ENCODE results near the gene TYW1B. TPM values are rescaled to one million over a fixed set of nuclear protein-coding genes. Genes with fewer than 3 reads are reported as not detected.
"Not testable (repeated sequence)": the region's sequence is repeated elsewhere in the genome, so short reads cannot be mapped to it uniquely, and the experiment has no call there.

The TYW1B gene
- total and polyA plus RNA-seq, 4 donors: 1.0 to 3.8 (median 2.1) TPM

DNA sequence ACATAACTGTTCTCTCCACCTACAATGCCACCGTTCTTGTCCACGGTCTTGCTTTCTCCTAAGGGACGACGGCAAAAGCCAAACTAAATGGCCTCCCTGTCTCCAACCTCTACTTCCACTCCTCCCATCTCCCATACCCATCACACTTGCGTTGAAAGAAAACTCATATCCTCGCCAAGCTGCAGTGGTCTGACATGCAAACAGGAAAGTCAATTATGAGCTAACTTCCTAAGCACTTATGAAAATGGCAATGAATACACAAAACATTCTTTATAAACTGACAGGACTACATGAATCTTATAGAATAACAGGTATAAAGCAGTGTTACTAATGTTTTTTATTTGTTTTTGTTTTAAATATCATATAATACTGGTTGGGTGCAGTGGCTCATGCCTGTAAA lies 46.4 kb downstream of the TYW1B start:
- Histone ChIP-seq H3K36me3 (ENCODE audit: control insufficient read depth in 1 of 2, insufficient read depth in 2 of 2, low read length in 1 of 2) (no peaks in the 10 kb centered on the region), H3K4me3 (ENCODE audit: low read length in 2 of 2) (no peak overlapping the region), H3K27ac (ENCODE audit: low read depth in 1 of 2, low read length in 2 of 2) (no peak overlapping the region), H3K4me1 (ENCODE audit: control insufficient read depth in 1 of 2, insufficient read depth in 2 of 2, low read length in 2 of 2) (no peaks in the 10 kb centered on the region), H3K27me3 (ENCODE audit: control insufficient read depth in 1 of 2, insufficient read depth in 2 of 2, low read length in 1 of 2) (no peaks in the 10 kb centered on the region), H3K9me3 (ENCODE audit: control insufficient read depth, low read length) (no peaks in the 10 kb centered on the region)
- ATAC-seq (ENCODE audit: low FRiP score) (no peak), DNase-seq (no peak)
- WGBS, 2 donors: 86 to 91% methylated on average over 6 of the region's 6 CpGs
- intact Hi-C loops (cut with DNase I): no loop called here

DNA sequence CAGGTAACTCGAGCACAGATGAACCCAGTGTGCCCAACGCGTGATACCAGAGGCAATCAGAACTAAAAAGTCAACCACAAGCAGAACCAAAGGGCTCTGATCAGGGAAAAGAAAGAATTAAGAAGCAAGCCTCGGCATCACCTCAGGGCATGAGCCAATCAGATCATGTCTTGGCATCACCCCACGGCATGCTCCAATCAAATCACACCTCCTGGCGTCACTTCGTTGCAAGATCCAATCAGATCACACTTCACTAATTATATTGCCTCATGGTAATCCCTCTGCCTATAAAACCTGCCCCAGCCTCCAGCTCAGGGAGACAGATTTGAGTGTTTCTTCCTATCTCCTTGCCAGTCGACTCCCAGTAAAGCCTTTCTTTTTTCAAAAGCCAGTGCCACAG lies 46.8 kb downstream of the TYW1B start:
- WGBS, 2 donors: 94 to 97% methylated on average over 8 of the region's 8 CpGs
- Histone ChIP-seq H3K27ac (ENCODE audit: low read depth in 1 of 2, low read length in 2 of 2) (no peak overlapping the region), H3K4me3 (ENCODE audit: low read length in 2 of 2) (no peak overlapping the region), H3K27me3 (ENCODE audit: control insufficient read depth in 1 of 2, insufficient read depth in 2 of 2, low read length in 1 of 2) (no peaks in the 10 kb centered on the region), H3K36me3 (ENCODE audit: control insufficient read depth in 1 of 2, insufficient read depth in 2 of 2, low read length in 1 of 2) (no peaks in the 10 kb centered on the region), H3K4me1 (ENCODE audit: control insufficient read depth in 1 of 2, insufficient read depth in 2 of 2, low read length in 2 of 2) (no peaks in the 10 kb centered on the region), H3K9me3 (ENCODE audit: control insufficient read depth, low read length) (no peaks in the 10 kb centered on the region)
- intact Hi-C loops (cut with DNase I): no loop called here
- DNase-seq: no peak
- ATAC-seq (ENCODE audit: low FRiP score): no peak

DNA sequence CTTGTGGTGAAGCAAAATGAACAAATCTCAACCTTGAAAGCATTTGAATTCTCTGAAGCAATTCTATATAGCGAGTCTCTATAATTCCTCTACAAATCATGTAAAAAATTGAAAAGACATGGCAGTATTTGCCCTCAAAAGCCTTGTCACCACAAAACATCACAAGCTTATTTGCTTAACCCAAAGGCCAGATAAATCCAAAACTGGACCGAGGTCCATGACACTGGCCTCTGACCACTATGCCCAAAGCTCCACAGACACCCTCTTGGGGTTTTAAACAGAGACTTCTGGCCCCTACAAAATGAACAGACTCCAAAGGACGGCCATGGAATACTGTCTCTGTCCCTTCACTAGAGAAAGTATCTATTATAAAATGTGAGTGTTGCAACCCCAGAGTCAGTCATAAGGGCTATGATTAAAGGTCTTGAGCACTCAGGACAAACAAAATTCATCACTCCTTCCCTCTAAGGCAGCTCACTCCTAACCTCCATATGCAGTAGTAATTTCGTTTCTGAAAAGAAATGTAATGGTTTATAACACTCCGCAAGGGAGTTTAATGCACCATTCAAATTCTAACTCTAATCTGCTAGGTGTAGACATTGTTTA lies 47.6 kb downstream of the TYW1B start:
- H3K4me3 ChIP-seq (ENCODE audit: low read length in 2 of 2); H3K4me1 ChIP-seq (ENCODE audit: control insufficient read depth in 1 of 2, insufficient read depth in 2 of 2, low read length in 2 of 2); DNase-seq; H3K27ac ChIP-seq (ENCODE audit: low read depth in 1 of 2, low read length in 2 of 2); H3K9me3 ChIP-seq (ENCODE audit: control insufficient read depth, low read length); H3K27me3 ChIP-seq (ENCODE audit: control insufficient read depth in 1 of 2, insufficient read depth in 2 of 2, low read length in 1 of 2); intact Hi-C loops (cut with DNase I); H3K36me3 ChIP-seq (ENCODE audit: control insufficient read depth in 1 of 2, insufficient read depth in 2 of 2, low read length in 1 of 2); ATAC-seq (ENCODE audit: low FRiP score): not testable (repeated sequence)
- 80 to 82% methylated on average over 5 of the region's 5 CpGs for WGBS, 2 donors

DNA sequence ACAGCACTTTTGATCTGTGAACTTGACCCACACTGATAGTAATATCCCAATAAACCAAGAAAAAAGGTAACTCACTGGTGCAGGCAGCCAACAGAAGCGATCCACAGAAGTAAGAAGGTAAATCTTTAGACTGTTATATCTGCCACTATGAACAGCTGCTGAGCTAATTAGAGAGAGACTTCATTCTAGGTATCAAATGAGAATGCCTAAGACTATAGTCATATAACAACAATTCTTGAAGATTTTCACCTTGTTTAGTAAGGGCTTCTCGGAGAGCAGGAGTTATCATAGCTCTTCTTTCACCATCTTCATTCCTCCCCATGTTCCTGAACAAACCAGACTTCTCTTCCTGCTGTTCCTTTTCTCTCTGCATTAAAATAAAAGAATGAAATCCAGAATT lies 50.8 kb downstream of the TYW1B start:
- H3K27me3 ChIP-seq (ENCODE audit: control insufficient read depth in 1 of 2, insufficient read depth in 2 of 2, low read length in 1 of 2); H3K4me1 ChIP-seq (ENCODE audit: control insufficient read depth in 1 of 2, insufficient read depth in 2 of 2, low read length in 2 of 2); H3K36me3 ChIP-seq (ENCODE audit: control insufficient read depth in 1 of 2, insufficient read depth in 2 of 2, low read length in 1 of 2); H3K4me3 ChIP-seq (ENCODE audit: low read length in 2 of 2); ATAC-seq (ENCODE audit: low FRiP score); DNase-seq; H3K9me3 ChIP-seq (ENCODE audit: control insufficient read depth, low read length); H3K27ac ChIP-seq (ENCODE audit: low read depth in 1 of 2, low read length in 2 of 2); intact Hi-C loops (cut with DNase I): not testable (repeated sequence)
- 99 to 100% methylated on average over 2 of the region's 2 CpGs for WGBS, 2 donors

DNA sequence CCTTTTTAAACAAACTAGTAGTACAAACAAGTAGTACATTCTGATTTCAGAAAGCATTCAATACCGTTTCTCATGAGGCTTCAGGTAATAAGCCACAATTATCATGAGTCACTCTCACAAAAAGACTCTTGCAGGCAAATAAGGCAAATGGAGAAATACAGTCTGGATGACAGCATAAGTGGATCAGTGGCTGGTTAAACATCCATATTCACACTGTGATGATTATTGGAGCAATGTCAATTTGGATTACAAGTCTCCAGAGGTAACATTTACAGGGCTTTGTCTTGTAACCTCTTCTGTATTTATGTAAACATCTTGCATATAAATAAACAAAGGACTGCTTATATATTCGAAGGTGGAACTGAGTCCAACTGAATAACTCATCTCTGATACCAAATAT lies 55.4 kb downstream of the TYW1B start:
- H3K36me3 ChIP-seq (ENCODE audit: control insufficient read depth in 1 of 2, insufficient read depth in 2 of 2, low read length in 1 of 2); H3K4me3 ChIP-seq (ENCODE audit: low read length in 2 of 2); H3K27ac ChIP-seq (ENCODE audit: low read depth in 1 of 2, low read length in 2 of 2); ATAC-seq (ENCODE audit: low FRiP score); intact Hi-C loops (cut with DNase I); H3K4me1 ChIP-seq (ENCODE audit: control insufficient read depth in 1 of 2, insufficient read depth in 2 of 2, low read length in 2 of 2); DNase-seq; H3K27me3 ChIP-seq (ENCODE audit: control insufficient read depth in 1 of 2, insufficient read depth in 2 of 2, low read length in 1 of 2); H3K9me3 ChIP-seq (ENCODE audit: control insufficient read depth, low read length): not testable (repeated sequence)
- 65 to 66% methylated on average over 2 of the region's 2 CpGs for WGBS, 2 donors

- 96% methylated on average over 4 to 5 of the region's 5 CpGs for WGBS, 2 donors
- DNase-seq; H3K4me3 ChIP-seq (ENCODE audit: low read length in 2 of 2); H3K27me3 ChIP-seq (ENCODE audit: control insufficient read depth in 1 of 2, insufficient read depth in 2 of 2, low read length in 1 of 2); ATAC-seq (ENCODE audit: low FRiP score); H3K36me3 ChIP-seq (ENCODE audit: control insufficient read depth in 1 of 2, insufficient read depth in 2 of 2, low read length in 1 of 2); H3K4me1 ChIP-seq (ENCODE audit: control insufficient read depth in 1 of 2, insufficient read depth in 2 of 2, low read length in 2 of 2); H3K27ac ChIP-seq (ENCODE audit: low read depth in 1 of 2, low read length in 2 of 2); intact Hi-C loops (cut with DNase I); H3K9me3 ChIP-seq (ENCODE audit: control insufficient read depth, low read length): not testable (repeated sequence)
Measured at GRCh38 chr7:72766994-72767393, 61.0 kb downstream of the TYW1B start.

- intact Hi-C loops (cut with DNase I): no loop called here
- Histone ChIP-seq H3K27ac (ENCODE audit: low read depth in 1 of 2, low read length in 2 of 2) (no peak overlapping the region), H3K4me1 (ENCODE audit: control insufficient read depth in 1 of 2, insufficient read depth in 2 of 2, low read length in 2 of 2) (no peaks in the 10 kb centered on the region), H3K4me3 (ENCODE audit: low read length in 2 of 2) (no peak overlapping the region), H3K27me3 (ENCODE audit: control insufficient read depth in 1 of 2, insufficient read depth in 2 of 2, low read length in 1 of 2) (no peaks in the 10 kb centered on the region), H3K9me3 (ENCODE audit: control insufficient read depth, low read length) (peaks cover 3% of the 10 kb centered on the region), H3K36me3 (ENCODE audit: control insufficient read depth in 1 of 2, insufficient read depth in 2 of 2, low read length in 1 of 2) (no peaks in the 10 kb centered on the region)
- 85 to 94% methylated on average over 2 of the region's 2 CpGs for WGBS, 2 donors
- ATAC-seq (ENCODE audit: low FRiP score): no peak
- no peak for DNase-seq
Measured at GRCh38 chr7:72760602-72761001, 67.4 kb downstream of the TYW1B start.

DNA sequence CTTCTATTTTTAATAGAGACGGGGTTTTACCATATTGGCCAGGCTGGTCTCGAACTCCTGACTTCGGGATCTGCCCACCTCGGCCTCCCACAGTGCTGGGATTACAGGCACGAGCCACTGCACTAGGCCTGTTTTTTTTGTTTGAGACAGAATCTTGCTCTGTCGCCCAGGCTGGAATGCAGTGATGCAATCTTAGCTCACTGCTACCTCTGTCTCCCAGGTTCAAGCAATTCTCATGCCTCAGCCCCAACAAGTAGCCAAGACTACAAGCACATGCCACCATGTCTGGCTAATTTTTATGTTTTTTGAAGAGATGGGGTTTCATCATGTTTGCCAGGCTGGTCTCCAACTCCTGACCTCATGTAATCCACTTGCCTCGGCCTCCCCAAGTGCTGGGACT lies 73.7 kb downstream of the TYW1B start:
- Histone ChIP-seq H3K4me1 (ENCODE audit: control insufficient read depth in 1 of 2, insufficient read depth in 2 of 2, low read length in 2 of 2) (no peaks in the 10 kb centered on the region), H3K27ac (ENCODE audit: low read depth in 1 of 2, low read length in 2 of 2) (no peak overlapping the region), H3K36me3 (ENCODE audit: control insufficient read depth in 1 of 2, insufficient read depth in 2 of 2, low read length in 1 of 2) (no peaks in the 10 kb centered on the region), H3K4me3 (ENCODE audit: low read length in 2 of 2) (no peak overlapping the region), H3K27me3 (ENCODE audit: control insufficient read depth in 1 of 2, insufficient read depth in 2 of 2, low read length in 1 of 2) (no peaks in the 10 kb centered on the region), H3K9me3 (ENCODE audit: control insufficient read depth, low read length) (peaks cover 3% of the 10 kb centered on the region)
- 86 to 89% methylated on average over 7 of the region's 7 CpGs for WGBS, 2 donors
- ATAC-seq (ENCODE audit: low FRiP score) (no peak), DNase-seq (no peak)
- intact Hi-C loops (cut with DNase I): no loop called here

DNA sequence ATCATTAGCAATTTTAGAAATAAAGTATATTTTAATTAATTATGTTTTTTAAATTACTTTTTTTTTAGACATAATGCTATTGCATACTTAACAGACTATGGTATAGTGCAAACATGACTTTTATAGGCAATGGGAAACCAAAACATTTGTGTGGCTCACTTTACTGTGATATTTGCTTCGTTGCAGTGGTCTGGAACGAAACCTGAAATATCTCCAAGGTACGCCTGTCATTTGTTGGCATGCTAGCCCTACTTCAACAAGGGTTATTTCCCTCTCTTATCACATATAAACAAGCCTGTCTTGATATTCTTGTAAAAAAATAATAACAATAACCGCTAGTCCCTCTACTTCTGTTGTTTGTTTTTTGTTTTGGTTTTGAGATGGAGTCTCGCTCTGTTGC lies 74.2 kb downstream of the TYW1B start:
- intact Hi-C loops (cut with DNase I): no loop called here
- DNase-seq (no peak), ATAC-seq (ENCODE audit: low FRiP score) (no peak)
- Histone ChIP-seq H3K4me3 (ENCODE audit: low read length in 2 of 2) (no peak overlapping the region), H3K4me1 (ENCODE audit: control insufficient read depth in 1 of 2, insufficient read depth in 2 of 2, low read length in 2 of 2) (no peaks in the 10 kb centered on the region), H3K27me3 (ENCODE audit: control insufficient read depth in 1 of 2, insufficient read depth in 2 of 2, low read length in 1 of 2) (no peaks in the 10 kb centered on the region), H3K9me3 (ENCODE audit: control insufficient read depth, low read length) (peaks cover 2% of the 10 kb centered on the region), H3K27ac (ENCODE audit: low read depth in 1 of 2, low read length in 2 of 2) (no peak overlapping the region), H3K36me3 (ENCODE audit: control insufficient read depth in 1 of 2, insufficient read depth in 2 of 2, low read length in 1 of 2) (no peaks in the 10 kb centered on the region)
- 78 to 86% methylated on average over 5 of the region's 5 CpGs for WGBS, 2 donors

All from aorta (tissue), 5 donors.